H9 (cell line): ENCODE data around the gene NHS. TPM values are rescaled to one million over a fixed set of nuclear protein-coding genes. Genes with fewer than 3 reads are reported as not detected.

ENCODE experiments used
- DNase-seq: peaks from one replicate; pipeline ENCODE4 v3.0.0-alpha.2; 2017
- H2AFZ ChIP-seq: one replicate; pipeline ENCODE4 v1.6.1; 2013; ENCODE audit warnings: mild to moderate bottlenecking, low read length, control low read depth, moderate library complexity
- H2AK5ac ChIP-seq: 2 replicates; pipeline ENCODE4 v1.6.1; 2013; ENCODE audit warnings: low read length, control low read depth, mixed read lengths; ENCODE audit not compliant: insufficient read length
- H2BK120ac ChIP-seq: one replicate; pipeline ENCODE4 v1.6.1; 2013; ENCODE audit warnings: low read depth, mild to moderate bottlenecking, low read length, control low read depth, inconsistent platforms; ENCODE audit not compliant: poor library complexity, severe bottlenecking
- H2BK12ac ChIP-seq: 2 replicates; pipeline ENCODE4 v1.6.1; 2013; ENCODE audit warnings: low read length, control low read depth, mixed read lengths, low read depth; ENCODE audit not compliant: insufficient read length
- H2BK15ac ChIP-seq: 2 replicates; pipeline ENCODE4 v1.6.1; 2013; ENCODE audit warnings: low read depth, low read length, control low read depth
- H2BK20ac ChIP-seq: one replicate; pipeline ENCODE4 v1.6.1; 2013; ENCODE audit warnings: low read depth, mild to moderate bottlenecking, low read length, control low read depth, inconsistent platforms; ENCODE audit not compliant: poor library complexity, severe bottlenecking
- H2BK5ac ChIP-seq: 2 replicates; pipeline ENCODE4 v1.6.1; 2013; ENCODE audit warnings: low read length, control low read depth, mixed read lengths; ENCODE audit not compliant: insufficient read length
- H3K14ac ChIP-seq: 2 replicates; pipeline ENCODE4 v1.6.1; 2013; ENCODE audit warnings: low read length, control low read depth; ENCODE audit not compliant: insufficient read depth
- H3K18ac ChIP-seq: 2 replicates; pipeline ENCODE4 v1.6.1; 2013; ENCODE audit warnings: low read depth, mild to moderate bottlenecking, mixed read lengths, low read length, control low read depth; ENCODE audit not compliant: insufficient read length
- H3K23ac ChIP-seq: 2 replicates; pipeline ENCODE4 v1.6.1; 2013; ENCODE audit warnings: low read length, control low read depth, mixed read lengths, low read depth; ENCODE audit not compliant: insufficient read length
- H3K23me2 ChIP-seq: 2 replicates; pipeline ENCODE4 v1.6.1; 2013; ENCODE audit warnings: low read depth, mild to moderate bottlenecking, mixed read lengths, low read length, control low read depth; ENCODE audit not compliant: insufficient read length, poor library complexity, severe bottlenecking
- H3K27ac ChIP-seq: 2 replicates; pipeline ENCODE4 v1.5.1; 2013; ENCODE audit warnings: low read length, control low read depth, mixed read lengths, low read depth; ENCODE audit not compliant: insufficient read length
- H3K27me3 ChIP-seq: 2 replicates; pipeline ENCODE4 v1.6.1; 2013; ENCODE audit warnings: low read length, control low read depth, inconsistent platforms; ENCODE audit not compliant: insufficient read depth
- H3K4ac ChIP-seq: 2 replicates; pipeline ENCODE4 v1.6.1; 2013; ENCODE audit warnings: low read depth, mild to moderate bottlenecking, control low read depth, inconsistent platforms, low read length, moderate library complexity
- H3K4me1 ChIP-seq: 2 replicates; pipeline ENCODE4 v1.6.1; 2013; ENCODE audit warnings: low read length, control low read depth, inconsistent platforms; ENCODE audit not compliant: insufficient read depth
- H3K4me2 ChIP-seq: 2 replicates; pipeline ENCODE4 v1.6.1; 2013; ENCODE audit warnings: low read length, control low read depth, mixed read lengths; ENCODE audit not compliant: insufficient read length, insufficient read depth
- H3K56ac ChIP-seq: 2 replicates; pipeline ENCODE4 v1.6.1; 2013; ENCODE audit warnings: low read depth, mild to moderate bottlenecking, mixed read lengths, low read length, control low read depth; ENCODE audit not compliant: insufficient read length
- H3K79me1 ChIP-seq: 2 replicates; pipeline ENCODE4 v1.6.1; 2013; ENCODE audit warnings: low read depth, mild to moderate bottlenecking, moderate library complexity, low read length, control low read depth, inconsistent platforms; ENCODE audit not compliant: insufficient read depth, poor library complexity, severe bottlenecking
- H3K79me2 ChIP-seq: 2 replicates; pipeline ENCODE4 v1.6.1; 2013; ENCODE audit warnings: low read length, control low read depth, inconsistent platforms; ENCODE audit not compliant: insufficient read depth
- H3K9ac ChIP-seq: 2 replicates; pipeline ENCODE4 v1.6.1; 2013; ENCODE audit warnings: low read length, control low read depth, mixed read lengths; ENCODE audit not compliant: insufficient read length; ENCODE audit errors: extremely low read depth
- H3K9me3 ChIP-seq: one replicate; pipeline ENCODE4 v1.6.1; 2013; ENCODE audit warnings: low read depth, low read length, inconsistent platforms; ENCODE audit not compliant: control insufficient read depth
- H3T11ph ChIP-seq: one replicate; pipeline ENCODE4 v1.6.1; 2013; ENCODE audit warnings: mild to moderate bottlenecking, low read length, control low read depth, inconsistent platforms
- H4K20me1 ChIP-seq: one replicate; pipeline ENCODE4 v1.6.1; 2013; ENCODE audit not compliant: control insufficient read depth, insufficient read length, insufficient read depth
- H4K5ac ChIP-seq: 2 replicates; pipeline ENCODE4 v1.6.1; 2013; ENCODE audit warnings: low read depth, mild to moderate bottlenecking, mixed read lengths, low read length, control low read depth; ENCODE audit not compliant: insufficient read length
- H4K8ac ChIP-seq: replicated peaks from 2 replicates; pipeline ENCODE4 v1.6.1; 2013; ENCODE audit warnings: low read length, control low read depth, mixed read lengths, low read depth; ENCODE audit not compliant: insufficient read length
- H4K91ac ChIP-seq: 2 replicates; pipeline ENCODE4 v1.6.1; 2013; ENCODE audit warnings: low read depth, mild to moderate bottlenecking, moderate library complexity, mixed read lengths, low read length, control low read depth; ENCODE audit not compliant: insufficient read length
- H3K27ac Mint-ChIP-seq, 3 experiments: 2 replicates in 2 of 3; 3 replicates in 1 of 3; pipeline ENCODE4 v1.8.0; 2020 to 2021; ENCODE audit warnings: mixed read lengths in 3 of 3, mild to moderate bottlenecking in 1 of 3, moderate library complexity in 1 of 3
- H3K27me3 Mint-ChIP-seq: 2 replicates; pipeline ENCODE4 v1.8.0; 2021; ENCODE audit warnings: low read depth, mild to moderate bottlenecking, moderate library complexity, mixed read lengths
- H3K36me3 Mint-ChIP-seq, 3 experiments: 2 replicates in 2 of 3; 3 replicates in 1 of 3; pipeline ENCODE4 v1.8.0; 2020 to 2021; ENCODE audit warnings: low read depth in 3 of 3, mixed read lengths in 3 of 3; ENCODE audit not compliant: insufficient read depth in 1 of 3
- H3K4me1 Mint-ChIP-seq, 2 experiments: 2 replicates each; pipeline ENCODE4 v1.8.0; 2020; ENCODE audit warnings: mixed read lengths in 2 of 2
- H3K4me3 Mint-ChIP-seq, 2 experiments: 2 replicates in 1 of 2; 3 replicates in 1 of 2; pipeline ENCODE4 v1.8.0; 2020 to 2021; ENCODE audit warnings: mild to moderate bottlenecking in 2 of 2, mixed read lengths in 2 of 2, moderate library complexity in 1 of 2
- H3K9me3 Mint-ChIP-seq, 2 experiments: 2 replicates in 1 of 2; 3 replicates in 1 of 2; pipeline ENCODE4 v1.8.0; 2020; ENCODE audit warnings: mild to moderate bottlenecking in 2 of 2, mixed read lengths in 2 of 2, moderate library complexity in 1 of 2
- WGBS: extraction: QIAGEN DNeasy Blood & Tissue Kit; methylation state at CpG from one replicate; pipeline ENCODE4 v1.1.7; 2013; ENCODE audit warnings: missing lambda C conversion rate, low lambda C conversion rate, mixed read lengths; ENCODE audit not compliant: insufficient read length; ENCODE audit errors: extremely low coverage; 5-methylcytosine and 5-hydroxymethylcytosine counted together
- total RNA-seq: library from RNA; stranded (reverse); gene quantifications from 2 replicates; pipeline ENCODE4 v1.2.1, GENCODE V29; 2021
- TF ChIP-seq, protein P1 (sequence below): fragments of 200-600 bp; sonication (generic); conservative IDR thresholded peaks from 3 replicates; pipeline ENCODE4 v1.8.0; 2021; ENCODE audit warnings: antibody characterized with exemption, mild to moderate bottlenecking

Gene NHS
- total RNA-seq, 1 experiment from 2014 or later = 8.7 TPM

GRCh38 chrX:17472424-17472823 is 97.4 kb downstream of the NHS start:
- Mint-ChIP-seq H3K9me3 (no peaks in the 10 kb centered on the region), H3K4me3 (no peak overlapping the region), H3K27ac (no peak overlapping the region), H3K27me3 (peaks cover 3% of the 10 kb centered on the region), H3K36me3 (no peaks in the 10 kb centered on the region), H3K4me1 (peaks cover 0 to 6% of the 10 kb centered on the region in 2 experiments; a peak in 3 of 4 replicates)
- Histone ChIP-seq H3K27ac (no peak overlapping the region), H3K4me2 (no peak overlapping the region), H3K4me1 (no peaks in the 10 kb centered on the region), H2BK20ac (no peak overlapping the region), H3K56ac (no peak overlapping the region), H3K79me1 (no peaks in the 10 kb centered on the region), H4K20me1 (no peaks in the 10 kb centered on the region), H4K8ac (no peak overlapping the region), H4K5ac (no peak overlapping the region), H3K9ac (no peak overlapping the region), H3K9me3 (no peaks in the 10 kb centered on the region), H4K91ac (no peak overlapping the region), H3K14ac (no peak overlapping the region), H3K23ac (no peak overlapping the region), H3K79me2 (no peaks in the 10 kb centered on the region; the same call in 1 of the 2 replicates), H3K4ac (no peak overlapping the region), H2BK12ac (no peak overlapping the region), H2AK5ac (no peak overlapping the region), H3T11ph (no peak overlapping the region), H2BK120ac (no peak overlapping the region), H2BK5ac (no peak overlapping the region), H2AFZ (no peak overlapping the region), H3K18ac (no peak overlapping the region), H3K23me2 (no peaks in the 10 kb centered on the region), H3K27me3 (no peaks in the 10 kb centered on the region), H2BK15ac (no peak overlapping the region)
- TF ChIP-seq, protein P1, sequence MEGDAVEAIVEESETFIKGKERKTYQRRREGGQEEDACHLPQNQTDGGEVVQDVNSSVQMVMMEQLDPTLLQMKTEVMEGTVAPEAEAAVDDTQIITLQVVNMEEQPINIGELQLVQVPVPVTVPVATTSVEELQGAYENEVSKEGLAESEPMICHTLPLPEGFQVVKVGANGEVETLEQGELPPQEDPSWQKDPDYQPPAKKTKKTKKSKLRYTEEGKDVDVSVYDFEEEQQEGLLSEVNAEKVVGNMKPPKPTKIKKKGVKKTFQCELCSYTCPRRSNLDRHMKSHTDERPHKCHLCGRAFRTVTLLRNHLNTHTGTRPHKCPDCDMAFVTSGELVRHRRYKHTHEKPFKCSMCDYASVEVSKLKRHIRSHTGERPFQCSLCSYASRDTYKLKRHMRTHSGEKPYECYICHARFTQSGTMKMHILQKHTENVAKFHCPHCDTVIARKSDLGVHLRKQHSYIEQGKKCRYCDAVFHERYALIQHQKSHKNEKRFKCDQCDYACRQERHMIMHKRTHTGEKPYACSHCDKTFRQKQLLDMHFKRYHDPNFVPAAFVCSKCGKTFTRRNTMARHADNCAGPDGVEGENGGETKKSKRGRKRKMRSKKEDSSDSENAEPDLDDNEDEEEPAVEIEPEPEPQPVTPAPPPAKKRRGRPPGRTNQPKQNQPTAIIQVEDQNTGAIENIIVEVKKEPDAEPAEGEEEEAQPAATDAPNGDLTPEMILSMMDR = no peak
- no CpG with 5 or more reads among the region's 1 CpG for WGBS
- DNase-seq = no peak
